TTC549 (cell line): ENCODE measurements around the gene HACE1.
"Not testable (repeated sequence)": the region's sequence is repeated elsewhere in the genome, so short reads cannot be mapped to it uniquely, and the experiment has no call there.

Experiments used
- FAIRE-seq: peaks from 2 replicates; lab custom pipeline; 2012; peaks lifted over from hg19 to GRCh38; lab: Jason Lieb, UNC

The HACE1 gene

GRCh38 chr6:104829183-104829958 is 30.3 kb downstream of the HACE1 start:
- FAIRE-seq: no peak

GRCh38 chr6:104828478-104828877 is 31.2 kb downstream of the HACE1 start:
- no peak for FAIRE-seq

- FAIRE-seq: not testable (repeated sequence)
Measured at GRCh38 chr6:104820820-104821219, 38.9 kb downstream of the HACE1 start.

- FAIRE-seq: no peak
Measured at GRCh38 chr6:104816125-104816524, 43.6 kb downstream of the HACE1 start.

- no peak for FAIRE-seq
Measured at GRCh38 chr6:104814743-104815142, 45.0 kb downstream of the HACE1 start.

- no peak for FAIRE-seq
Measured at GRCh38 chr6:104813552-104813951, 46.2 kb downstream of the HACE1 start.

GRCh38 chr6:104809116-104809515 is 50.6 kb downstream of the HACE1 start:
- FAIRE-seq: no peak

GRCh38 chr6:104805335-104805734 is 54.4 kb downstream of the HACE1 start:
- not testable (repeated sequence) for FAIRE-seq

GRCh38 chr6:104799134-104799657 is 60.5 kb downstream of the HACE1 start:
- FAIRE-seq: no peak

- no peak for FAIRE-seq
Measured at GRCh38 chr6:104796031-104796785, 63.5 kb downstream of the HACE1 start.

GRCh38 chr6:104795363-104795762 is 64.4 kb downstream of the HACE1 start:
- no peak for FAIRE-seq

- peak; percentile 95 for FAIRE-seq
Measured at GRCh38 chr6:104789770-104790190, 69.9 kb downstream of the HACE1 start.

GRCh38 chr6:104788400-104788799 is 71.3 kb downstream of the HACE1 start:
- no peak for FAIRE-seq

GRCh38 chr6:104787305-104787704 is 72.4 kb downstream of the HACE1 start:
- no peak for FAIRE-seq

- FAIRE-seq: no peak
Measured at GRCh38 chr6:104784884-104785283, 74.8 kb downstream of the HACE1 start.

GRCh38 chr6:104771258-104771832 is 88.4 kb downstream of the HACE1 start:
- FAIRE-seq: peak; percentile 90

GRCh38 chr6:104768906-104769305 is 90.8 kb downstream of the HACE1 start:
- FAIRE-seq: no peak

- FAIRE-seq: no peak
Measured at GRCh38 chr6:104766595-104766994, 93.1 kb downstream of the HACE1 start.

GRCh38 chr6:104754788-104755409 is 104.8 kb downstream of the HACE1 start:
- no peak for FAIRE-seq

GRCh38 chr6:104753251-104753650 is 106.5 kb downstream of the HACE1 start:
- no peak for FAIRE-seq

GRCh38 chr6:104750449-104750848 is 109.3 kb downstream of the HACE1 start:
- FAIRE-seq: no peak

GRCh38 chr6:104739124-104739523 is 120.6 kb downstream of the HACE1 start:
- FAIRE-seq: not testable (repeated sequence)
